ENCODE data around the gene ERC1.

The ERC1 gene

DNA sequence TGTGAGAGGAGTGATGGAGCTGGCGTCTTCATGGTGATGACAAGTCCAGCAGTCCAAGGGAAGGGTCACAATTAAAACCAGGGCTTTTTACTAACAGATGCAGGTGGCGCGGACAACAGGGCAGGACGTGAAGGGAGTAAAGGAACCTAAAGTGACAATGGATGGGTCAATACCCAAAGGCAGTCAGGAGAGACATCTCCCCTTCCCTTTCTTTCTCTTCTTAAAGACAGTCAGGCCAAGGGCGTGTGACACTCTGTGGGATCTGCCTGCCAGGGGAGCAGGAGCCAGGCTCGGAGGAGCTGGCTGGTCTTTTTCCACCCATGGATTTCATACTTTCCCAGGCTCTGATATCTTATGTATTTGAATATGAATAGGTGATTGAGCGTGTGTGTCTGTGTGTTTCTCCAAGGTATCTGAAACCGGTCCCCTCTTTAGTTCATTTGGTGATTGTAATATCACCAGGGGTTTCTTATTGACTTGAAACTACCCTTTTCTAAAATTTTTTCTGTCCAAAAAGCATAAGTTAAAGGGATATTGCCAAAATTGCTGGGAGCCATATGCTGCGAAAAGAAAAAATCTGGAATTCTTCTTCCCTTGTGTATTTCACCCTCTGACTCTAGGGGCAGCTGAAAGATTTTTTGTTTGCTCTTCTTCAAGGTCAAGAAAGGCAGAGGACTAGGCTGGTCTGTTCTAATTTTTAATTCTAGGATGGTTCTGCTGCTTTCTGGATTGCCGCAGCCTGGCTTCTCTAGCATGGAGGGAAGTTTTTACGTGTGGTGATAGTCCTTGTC, 541.5 kb downstream of the ERC1 start:
- no peak for DNase-seq (ENCODE audit: low read depth, low spot score)

DNA sequence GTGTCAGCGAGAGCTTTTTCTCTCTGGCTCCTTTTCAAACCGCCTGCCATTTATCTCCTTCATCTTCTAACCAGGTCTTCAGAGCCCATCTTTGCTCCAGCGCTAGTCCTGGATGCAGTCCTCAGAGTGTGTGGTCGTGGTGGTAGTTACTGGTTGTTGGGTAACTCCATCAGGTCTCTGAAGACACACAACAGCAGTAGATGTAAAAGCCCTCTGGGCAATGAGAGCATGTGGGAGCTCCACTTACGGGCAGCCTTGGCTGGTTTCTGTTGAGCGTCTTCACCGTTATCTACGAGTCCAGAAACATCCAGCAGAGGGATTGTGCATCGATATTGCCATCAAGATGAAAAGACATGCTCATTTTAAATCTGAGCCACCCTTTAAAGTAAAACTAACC, 542.2 kb downstream of the ERC1 start:
- DNase-seq (ENCODE audit: low read depth, low spot score), result no peak

DNA sequence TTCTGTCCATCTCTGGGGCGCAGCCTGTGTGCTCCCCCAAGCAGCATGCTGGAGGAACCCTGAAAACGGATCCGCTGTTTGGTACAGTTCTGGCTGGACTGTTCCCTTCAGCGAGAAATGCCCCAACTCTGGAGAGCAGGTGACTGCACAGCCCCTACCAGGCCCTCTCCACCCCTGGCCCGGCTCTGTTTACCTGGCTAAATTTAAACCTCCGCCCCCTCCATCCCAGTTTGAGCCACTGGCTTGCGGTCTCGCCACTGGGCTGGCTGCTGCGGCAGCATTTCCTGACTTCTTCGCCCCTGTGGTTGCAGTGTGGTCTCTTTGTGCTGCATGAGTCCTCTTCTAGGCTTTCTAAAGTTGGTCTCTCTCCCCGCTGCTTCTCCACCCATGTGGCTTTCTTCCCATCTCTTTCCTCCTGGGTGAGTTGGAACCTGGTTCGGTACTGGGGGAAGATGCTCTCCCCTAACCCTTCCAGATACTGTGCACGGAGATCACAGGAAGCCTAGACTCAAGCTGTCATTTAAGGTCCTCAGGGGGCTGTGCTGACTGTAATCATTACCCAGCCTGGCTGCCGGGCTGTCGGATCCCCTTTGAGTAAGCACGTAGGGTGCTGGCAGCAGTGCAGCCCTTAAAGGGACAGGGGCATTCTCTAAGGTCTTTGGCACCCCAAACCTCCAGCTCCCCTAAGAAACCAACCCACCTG, 542.7 kb downstream of the ERC1 start:
- no peak for DNase-seq (ENCODE audit: low read depth, low spot score)

DNA sequence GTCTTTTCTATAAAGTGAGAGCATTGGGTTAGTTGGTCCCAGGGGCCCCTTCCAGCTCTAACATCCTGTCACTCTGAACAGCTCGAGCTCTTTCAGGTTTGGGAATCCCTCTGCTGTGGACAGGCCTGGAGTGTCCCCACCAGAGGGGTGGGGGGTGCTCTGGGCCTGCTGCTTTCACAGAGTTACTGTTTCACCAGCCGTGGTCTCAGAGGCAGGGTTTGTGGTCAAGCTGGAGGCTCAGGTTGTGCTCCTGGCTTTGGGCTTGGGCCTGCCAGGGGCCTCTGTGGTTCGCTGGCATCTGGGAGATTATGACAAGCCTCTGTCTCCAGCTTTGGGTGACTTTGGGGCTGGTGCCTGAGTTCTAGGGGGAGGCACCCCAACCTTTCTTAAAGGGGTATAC, 543.7 kb downstream of the ERC1 start:
- DNase-seq (ENCODE audit: low read depth, low spot score), result no peak

DNA sequence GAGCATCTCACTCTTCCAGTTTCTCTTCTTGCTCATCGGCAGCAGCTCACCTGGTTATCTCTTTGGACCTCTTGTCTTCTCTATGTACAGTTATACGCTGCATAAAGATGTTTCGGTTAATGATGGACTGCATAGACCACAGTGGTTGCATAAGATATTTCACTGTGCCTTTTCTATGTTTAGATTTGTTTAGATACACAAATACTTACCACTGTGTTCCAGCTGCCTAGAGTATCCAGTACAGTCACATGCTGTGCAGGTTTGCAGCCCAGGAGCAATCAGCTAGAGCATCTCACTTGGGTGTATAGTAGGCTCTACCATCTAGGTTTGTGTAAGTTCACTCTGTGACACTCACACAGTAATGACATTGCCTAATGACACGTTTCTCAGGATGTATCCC, 545.8 kb downstream of the ERC1 start:
- no peak for DNase-seq (ENCODE audit: low read depth, low spot score)

DNA sequence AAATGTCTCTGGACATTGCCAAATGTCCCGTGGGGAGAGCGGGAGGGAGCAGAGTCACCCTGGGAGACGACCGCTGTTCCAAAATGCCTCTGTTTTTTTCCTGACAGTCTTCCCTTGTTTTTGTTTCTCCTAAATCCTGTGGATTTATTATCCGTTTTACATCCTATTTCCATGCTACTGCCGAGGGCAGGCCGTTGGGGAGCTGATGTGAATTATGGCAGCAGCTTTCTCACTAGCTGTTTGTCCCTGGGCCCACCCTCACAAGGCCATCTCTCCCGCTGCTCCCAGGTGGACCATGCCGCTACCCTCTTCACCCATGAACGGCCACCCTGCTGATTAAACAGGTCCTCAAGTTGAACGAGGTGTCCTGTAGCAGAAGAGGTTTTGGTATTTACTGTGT, 548.1 kb downstream of the ERC1 start:
- no peak for DNase-seq (ENCODE audit: low read depth, low spot score)

DNA sequence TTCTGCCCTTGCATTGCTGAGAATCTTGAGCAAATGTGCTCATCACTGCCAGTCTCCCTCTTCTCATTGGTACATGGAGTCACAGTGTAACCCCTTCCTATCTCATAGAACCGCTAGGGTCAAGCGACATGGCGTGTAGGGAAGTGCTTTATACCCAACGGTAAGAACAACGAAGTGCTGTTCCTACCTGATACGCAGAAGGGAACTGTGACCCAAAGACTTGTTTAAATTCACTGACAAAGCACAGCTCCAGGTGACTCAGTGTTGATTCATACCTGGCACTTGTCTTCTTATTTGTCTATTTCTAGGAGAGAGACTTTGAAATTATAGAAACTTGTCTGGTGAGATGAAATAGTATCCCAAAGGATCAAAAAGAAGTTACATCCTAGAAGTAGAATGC, 549.7 kb downstream of the ERC1 start:
- no peak for DNase-seq (ENCODE audit: low read depth, low spot score)

DNA sequence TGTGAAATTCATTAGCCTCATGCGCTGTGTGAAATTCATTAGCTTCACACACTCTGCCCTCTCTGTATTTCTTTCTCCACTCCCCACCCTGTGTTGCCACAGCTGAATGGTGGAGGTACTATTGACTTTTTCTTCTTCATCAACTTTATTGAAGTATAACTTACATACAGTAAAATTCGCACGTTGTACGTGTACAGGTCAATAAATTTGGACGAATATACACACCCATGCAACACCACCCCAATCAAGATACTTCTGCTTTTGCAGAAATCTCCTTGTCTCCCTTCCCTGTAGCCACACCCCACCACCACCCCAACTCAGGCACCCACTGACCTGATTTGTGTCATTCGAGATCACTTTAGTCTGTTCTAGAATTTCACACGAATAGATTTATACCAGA, 551.6 kb downstream of the ERC1 start:
- DNase-seq (ENCODE audit: low read depth, low spot score), result no peak

DNA sequence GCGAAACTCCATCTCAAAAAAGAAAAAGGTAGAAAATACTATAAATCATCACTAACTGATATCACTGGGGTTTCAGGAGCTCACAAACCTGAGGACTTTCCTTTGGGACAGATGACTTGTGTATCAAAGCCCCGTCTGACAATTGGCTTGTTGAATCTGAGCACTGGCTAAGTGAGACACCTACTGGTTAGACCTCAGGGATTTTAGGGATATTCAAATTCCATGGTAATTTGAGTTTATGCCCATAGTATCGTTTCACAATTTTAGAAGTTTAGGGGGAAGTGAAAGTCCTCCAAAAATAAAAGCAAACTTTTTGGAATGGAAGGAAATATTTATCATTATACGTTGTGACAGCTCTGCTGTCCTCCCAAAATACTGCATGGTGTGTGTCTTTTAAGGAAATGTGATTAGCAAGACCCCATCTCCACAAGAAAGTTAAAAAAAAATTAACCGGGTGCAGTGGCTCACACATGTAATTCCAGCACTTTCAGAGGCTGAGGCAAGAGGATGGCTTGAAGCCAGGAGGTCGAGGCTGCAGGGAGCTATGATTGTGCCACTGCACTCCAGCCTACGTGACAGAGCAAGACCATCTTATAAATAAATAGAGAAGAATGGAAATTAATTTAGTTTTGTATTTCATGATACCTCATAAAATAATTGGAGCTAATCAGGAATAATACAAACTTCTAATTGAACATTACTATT, 554.1 kb downstream of the ERC1 start:
- DNase-seq (ENCODE audit: low read depth, low spot score), result no peak
